ENCODE results near the gene PHF11. TPM values are rescaled to one million over a fixed set of nuclear protein-coding genes. Genes with fewer than 3 reads are reported as not detected.
"Not testable (repeated sequence)": the region's sequence is repeated elsewhere in the genome, so short reads cannot be mapped to it uniquely, and the experiment has no call there.

PHF11 gene
- total RNA-seq, 4 donors from 2014 or later = 26.1 to 86.5 (median 35.3) TPM

DNA sequence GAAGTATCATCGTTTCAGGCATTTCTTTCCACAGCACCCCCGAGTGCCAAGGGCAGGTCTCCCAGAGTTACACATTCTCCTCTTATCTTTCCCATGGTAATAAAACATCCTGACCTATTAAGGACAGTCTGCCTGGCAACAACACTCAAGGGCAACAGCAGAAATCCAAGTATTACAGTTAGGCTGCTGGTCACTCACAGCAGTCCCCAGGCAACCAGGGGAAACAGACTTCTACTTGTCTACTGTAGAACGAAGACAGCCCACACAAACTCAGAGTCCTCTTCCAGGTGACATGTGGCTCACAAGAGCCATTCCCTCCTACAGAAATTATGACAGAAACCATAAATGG is 65.3 kb downstream of the PHF11 start:
- TF ChIP-seq POLR2A (IDR thresholded peaks at IDR 0.05) (no peak), EP300 (IDR thresholded peaks at IDR 0.05) (no peak), POLR2AphosphoS5 (IDR thresholded peaks at IDR 0.05) (no peak)
- TF ChIP-seq, protein P1, sequence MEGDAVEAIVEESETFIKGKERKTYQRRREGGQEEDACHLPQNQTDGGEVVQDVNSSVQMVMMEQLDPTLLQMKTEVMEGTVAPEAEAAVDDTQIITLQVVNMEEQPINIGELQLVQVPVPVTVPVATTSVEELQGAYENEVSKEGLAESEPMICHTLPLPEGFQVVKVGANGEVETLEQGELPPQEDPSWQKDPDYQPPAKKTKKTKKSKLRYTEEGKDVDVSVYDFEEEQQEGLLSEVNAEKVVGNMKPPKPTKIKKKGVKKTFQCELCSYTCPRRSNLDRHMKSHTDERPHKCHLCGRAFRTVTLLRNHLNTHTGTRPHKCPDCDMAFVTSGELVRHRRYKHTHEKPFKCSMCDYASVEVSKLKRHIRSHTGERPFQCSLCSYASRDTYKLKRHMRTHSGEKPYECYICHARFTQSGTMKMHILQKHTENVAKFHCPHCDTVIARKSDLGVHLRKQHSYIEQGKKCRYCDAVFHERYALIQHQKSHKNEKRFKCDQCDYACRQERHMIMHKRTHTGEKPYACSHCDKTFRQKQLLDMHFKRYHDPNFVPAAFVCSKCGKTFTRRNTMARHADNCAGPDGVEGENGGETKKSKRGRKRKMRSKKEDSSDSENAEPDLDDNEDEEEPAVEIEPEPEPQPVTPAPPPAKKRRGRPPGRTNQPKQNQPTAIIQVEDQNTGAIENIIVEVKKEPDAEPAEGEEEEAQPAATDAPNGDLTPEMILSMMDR (IDR thresholded peaks at IDR 0.05) = no peak
- 52% methylated on average over 3 of the region's 3 CpGs for WGBS
- H3K9me3 ChIP-seq = no peaks in the 10 kb centered on the region
- H3K27me3 ChIP-seq = no peaks in the 10 kb centered on the region
- no peak overlapping the region for H3K27ac ChIP-seq
- H3K4me3 ChIP-seq = no peak overlapping the region
- H3K4me1 ChIP-seq = peaks cover 2% of the 10 kb centered on the region
- H3K36me3 ChIP-seq = peaks cover 33% of the 10 kb centered on the region
- no peak for DNase-seq (ENCODE audit: low spot score in 2 of 2)

DNA sequence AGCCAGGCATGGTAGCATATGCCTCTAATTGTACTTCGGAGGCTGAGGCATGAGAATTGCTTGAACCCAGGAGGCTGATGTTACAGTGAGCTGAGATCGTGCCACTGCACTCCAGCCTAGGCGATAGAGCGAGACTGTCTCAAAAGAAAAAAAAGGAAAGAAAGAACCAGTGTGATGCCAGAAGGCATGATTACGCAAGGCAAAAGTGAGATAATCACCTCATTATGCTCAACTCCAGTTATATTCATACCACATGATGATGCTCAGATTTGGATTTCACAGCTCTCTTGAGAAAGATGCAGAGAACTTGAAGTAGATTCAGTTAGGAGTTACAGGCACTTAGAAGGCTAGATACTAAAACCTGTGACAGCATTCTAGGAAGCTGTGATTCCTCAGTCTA is 67.8 kb downstream of the PHF11 start:
- Histone ChIP-seq H3K27ac (no peak overlapping the region), H3K27me3 (no peaks in the 10 kb centered on the region), H3K36me3 (peaks cover 26% of the 10 kb centered on the region), H3K9me3 (no peaks in the 10 kb centered on the region), H3K4me1 (peaks cover 2% of the 10 kb centered on the region), H3K4me3 (no peak overlapping the region)
- 61% methylated on average over 4 of the region's 5 CpGs for WGBS
- no peak for DNase-seq (ENCODE audit: low spot score in 2 of 2)
- TF ChIP-seq, protein P1 (IDR thresholded peaks at IDR 0.05) = no peak

DNA sequence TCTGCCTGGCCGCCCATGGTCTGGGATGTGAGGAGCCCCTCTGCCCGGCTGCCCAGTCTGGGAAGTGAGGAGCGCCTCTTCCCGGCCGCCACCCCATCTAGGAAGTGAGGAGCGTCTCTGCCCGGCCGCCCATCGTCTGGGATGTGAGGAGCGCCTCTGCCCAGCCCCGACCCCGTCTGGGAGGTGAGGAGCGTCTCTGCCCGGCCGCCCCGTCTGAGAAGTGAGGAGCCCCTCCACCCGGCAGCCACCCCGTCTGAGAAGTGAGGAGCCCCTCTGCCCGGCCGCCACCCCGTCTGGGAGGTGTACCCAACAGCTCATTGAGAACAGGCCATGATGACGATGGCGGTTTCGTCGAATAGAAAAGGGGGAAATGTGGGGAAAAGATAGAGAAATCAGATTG is 69.7 kb downstream of the PHF11 start:
- peaks cover 14% of the 10 kb centered on the region for H3K36me3 ChIP-seq
- H3K27me3 ChIP-seq; DNase-seq (ENCODE audit: low spot score in 2 of 2); H3K27ac ChIP-seq; H3K4me3 ChIP-seq; H3K9me3 ChIP-seq: not testable (repeated sequence)
- H3K4me1 ChIP-seq = peaks cover 14% of the 10 kb centered on the region
- WGBS = 98% methylated on average over 23 of the region's 25 CpGs

DNA sequence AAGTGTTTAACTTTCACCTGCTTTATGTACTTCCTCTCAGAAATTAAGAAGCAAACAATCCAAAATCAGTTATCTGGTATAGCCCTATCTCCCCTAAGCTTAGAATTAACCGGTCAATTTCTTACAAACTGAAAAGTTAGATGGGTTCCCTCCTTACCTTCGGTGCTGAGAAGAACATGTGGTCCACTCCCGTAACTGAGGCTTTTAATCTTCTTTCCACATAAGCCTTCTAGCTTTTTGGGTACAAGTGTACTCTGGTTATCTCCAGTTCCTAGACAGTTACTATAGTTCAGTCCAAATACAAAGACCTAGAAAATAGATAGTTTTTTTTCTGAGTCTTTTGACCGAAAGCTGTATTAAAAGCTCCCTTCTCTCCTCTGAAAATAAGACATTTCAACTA is 70.7 kb downstream of the PHF11 start:
- TF ChIP-seq POLR2A (IDR thresholded peaks at IDR 0.05) = no peak
- WGBS = 97% methylated on average over 4 of the region's 4 CpGs
- no peak for DNase-seq (ENCODE audit: low spot score in 2 of 2)
- Histone ChIP-seq H3K4me1 (peaks cover 15% of the 10 kb centered on the region), H3K36me3 (peaks cover 6% of the 10 kb centered on the region), H3K4me3 (no peak overlapping the region), H3K9me3 (no peaks in the 10 kb centered on the region), H3K27ac (no peak overlapping the region), H3K27me3 (no peaks in the 10 kb centered on the region)

DNA sequence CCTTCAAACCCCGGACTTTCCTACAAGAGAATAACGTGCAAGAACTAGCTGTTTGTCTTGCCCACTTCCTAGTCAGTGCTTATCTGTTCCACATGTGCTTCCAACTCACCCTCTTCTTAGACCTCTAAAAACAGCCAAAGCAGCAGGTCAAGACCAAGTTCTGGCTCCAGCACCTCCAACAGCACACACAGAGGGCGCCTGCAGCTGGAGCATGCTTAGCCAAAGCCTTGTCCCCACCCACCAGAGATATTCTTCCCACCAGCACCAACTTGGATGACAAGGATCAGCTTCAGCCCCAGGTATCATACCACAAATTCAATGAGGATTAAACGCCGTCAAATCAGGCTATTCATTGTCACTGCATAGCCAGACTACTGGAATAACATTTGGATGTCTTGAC is 71.7 kb downstream of the PHF11 start:
- Histone ChIP-seq H3K27me3 (no peaks in the 10 kb centered on the region), H3K4me3 (no peak overlapping the region), H3K9me3 (no peaks in the 10 kb centered on the region), H3K4me1 (peaks cover 15% of the 10 kb centered on the region), H3K27ac (no peak overlapping the region), H3K36me3 (peaks cover 6% of the 10 kb centered on the region)
- no peak for DNase-seq (ENCODE audit: low spot score in 2 of 2)
- TF ChIP-seq, protein P1 (IDR thresholded peaks at IDR 0.05) = no peak
- no peak for TF ChIP-seq POLR2AphosphoS5 (IDR thresholded peaks at IDR 0.05)
- no peak for TF ChIP-seq EP300 (IDR thresholded peaks at IDR 0.05)
- no peak for TF ChIP-seq POLR2A (IDR thresholded peaks at IDR 0.05)
- 88% methylated on average over 5 of the region's 5 CpGs for WGBS

DNA sequence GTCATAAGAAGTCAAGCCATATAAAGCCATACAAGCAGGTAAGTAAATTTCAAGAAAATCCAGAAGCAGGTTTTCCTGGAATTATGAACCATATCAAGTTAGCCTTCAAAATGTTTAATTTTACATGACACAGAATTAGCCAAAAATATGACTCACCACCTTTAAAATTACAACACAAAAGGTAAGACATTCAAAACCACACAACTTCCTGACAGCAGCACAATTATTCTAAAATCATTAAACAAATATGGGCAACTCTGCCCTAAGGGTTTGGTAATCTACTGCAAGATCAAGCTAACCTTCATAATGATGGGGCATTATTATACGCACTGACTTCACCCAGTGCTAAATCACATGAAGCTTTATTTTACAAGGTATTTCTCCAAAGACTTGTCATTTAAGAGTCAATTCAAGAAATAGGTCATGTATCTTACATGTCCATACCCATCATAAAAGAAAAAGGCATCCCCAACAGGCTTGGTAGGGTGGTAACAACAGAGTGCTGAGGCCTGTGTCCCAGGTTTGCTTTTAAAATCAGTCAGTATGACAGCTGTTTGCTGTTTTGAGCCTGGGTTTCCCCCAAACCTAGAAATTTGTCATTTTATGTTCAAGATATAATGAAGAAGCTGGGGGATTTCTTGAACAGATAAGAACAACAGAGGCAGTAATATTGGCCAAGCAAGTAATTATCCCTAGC is 74.4 kb downstream of the PHF11 start:
- Histone ChIP-seq H3K4me3 (no peak overlapping the region), H3K4me1 (peaks cover 15% of the 10 kb centered on the region), H3K27ac (no peak overlapping the region), H3K9me3 (no peaks in the 10 kb centered on the region), H3K27me3 (no peaks in the 10 kb centered on the region), H3K36me3 (peaks cover under 1% of the 10 kb centered on the region)
- no peak for DNase-seq (ENCODE audit: low spot score in 2 of 2)
- no peak for TF ChIP-seq POLR2A (IDR thresholded peaks at IDR 0.05)
- TF ChIP-seq EP300 (IDR thresholded peaks at IDR 0.05) = no peak
- TF ChIP-seq, protein P1 (IDR thresholded peaks at IDR 0.05) = no peak
- TF ChIP-seq POLR2AphosphoS5 (IDR thresholded peaks at IDR 0.05) = no peak
- 48% methylated on average over 1 of the region's 1 CpG for WGBS

Measured in suprapubic skin (tissue), 4 donors.